ENCODE data around the gene DPY19L1. TPM values are rescaled to one million over a fixed set of nuclear protein-coding genes. Genes with fewer than 3 reads are reported as not detected.

Gene DPY19L1
- total RNA-seq, 4 donors from 2014 or later: 11.7 to 22.9 (median 17.9) TPM

DNA sequence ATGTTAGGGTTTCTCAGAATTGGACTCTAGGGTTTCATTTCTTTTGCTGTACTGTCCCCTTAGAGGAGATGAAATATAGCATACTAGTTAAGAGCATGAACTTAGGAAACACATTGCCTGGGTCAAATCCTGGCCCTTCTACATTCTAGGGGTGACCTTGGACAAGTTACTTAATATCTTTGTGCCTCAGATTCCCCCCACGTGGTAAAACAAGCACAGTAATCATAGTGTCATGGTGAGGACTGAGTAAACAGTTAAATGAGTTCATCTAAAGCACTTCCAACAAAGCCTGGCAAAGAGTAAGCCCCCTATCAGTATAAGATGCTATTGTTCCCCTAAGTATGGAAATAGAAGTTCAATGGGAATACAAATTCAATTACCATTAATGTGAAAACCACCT lies 5.1 kb downstream of the DPY19L1 start:
- TF ChIP-seq, protein P1, sequence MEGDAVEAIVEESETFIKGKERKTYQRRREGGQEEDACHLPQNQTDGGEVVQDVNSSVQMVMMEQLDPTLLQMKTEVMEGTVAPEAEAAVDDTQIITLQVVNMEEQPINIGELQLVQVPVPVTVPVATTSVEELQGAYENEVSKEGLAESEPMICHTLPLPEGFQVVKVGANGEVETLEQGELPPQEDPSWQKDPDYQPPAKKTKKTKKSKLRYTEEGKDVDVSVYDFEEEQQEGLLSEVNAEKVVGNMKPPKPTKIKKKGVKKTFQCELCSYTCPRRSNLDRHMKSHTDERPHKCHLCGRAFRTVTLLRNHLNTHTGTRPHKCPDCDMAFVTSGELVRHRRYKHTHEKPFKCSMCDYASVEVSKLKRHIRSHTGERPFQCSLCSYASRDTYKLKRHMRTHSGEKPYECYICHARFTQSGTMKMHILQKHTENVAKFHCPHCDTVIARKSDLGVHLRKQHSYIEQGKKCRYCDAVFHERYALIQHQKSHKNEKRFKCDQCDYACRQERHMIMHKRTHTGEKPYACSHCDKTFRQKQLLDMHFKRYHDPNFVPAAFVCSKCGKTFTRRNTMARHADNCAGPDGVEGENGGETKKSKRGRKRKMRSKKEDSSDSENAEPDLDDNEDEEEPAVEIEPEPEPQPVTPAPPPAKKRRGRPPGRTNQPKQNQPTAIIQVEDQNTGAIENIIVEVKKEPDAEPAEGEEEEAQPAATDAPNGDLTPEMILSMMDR (IDR thresholded peaks at IDR 0.05; ENCODE audit: low read depth): no peak

DNA sequence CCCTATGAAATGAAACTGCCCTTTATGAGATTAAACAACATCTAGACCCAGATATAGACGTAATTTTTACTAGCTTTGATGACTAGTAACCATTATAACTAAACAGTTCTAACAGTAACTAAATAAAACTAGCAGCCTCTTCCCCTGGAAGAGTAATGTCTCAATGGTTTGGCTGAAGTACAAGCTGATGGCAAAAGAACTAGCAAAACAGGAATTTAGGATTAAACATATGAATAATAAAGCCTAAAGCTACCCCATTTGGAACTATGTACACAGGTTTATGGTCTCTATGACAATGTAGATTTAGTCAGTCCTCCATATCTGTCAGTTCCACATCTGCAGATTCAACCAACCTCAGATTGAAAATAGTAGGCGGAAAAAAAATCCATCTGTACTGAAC lies 6.4 kb downstream of the DPY19L1 start:
- TF ChIP-seq, protein P1 (IDR thresholded peaks at IDR 0.05; ENCODE audit: low read depth): no peak

DNA sequence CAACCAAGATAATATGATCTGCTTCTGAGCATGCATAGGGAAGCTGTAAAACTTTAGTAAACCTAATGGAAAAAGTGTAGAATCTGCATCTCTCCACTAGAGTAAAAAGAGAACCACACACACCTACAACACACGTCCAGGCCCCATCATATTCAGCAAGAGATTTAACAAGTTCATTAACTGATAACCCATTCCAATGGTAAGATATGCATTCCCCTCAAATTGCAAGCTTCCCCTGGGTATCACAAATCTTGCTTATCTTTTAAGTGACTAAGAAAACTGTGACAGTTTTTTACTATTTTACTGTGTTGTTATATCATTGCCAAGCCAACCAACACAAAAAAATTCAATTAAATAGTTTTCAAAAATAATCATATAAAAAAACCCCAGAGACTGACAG lies 8.0 kb downstream of the DPY19L1 start:
- TF ChIP-seq, protein P1 (IDR thresholded peaks at IDR 0.05; ENCODE audit: low read depth): no peak

DNA sequence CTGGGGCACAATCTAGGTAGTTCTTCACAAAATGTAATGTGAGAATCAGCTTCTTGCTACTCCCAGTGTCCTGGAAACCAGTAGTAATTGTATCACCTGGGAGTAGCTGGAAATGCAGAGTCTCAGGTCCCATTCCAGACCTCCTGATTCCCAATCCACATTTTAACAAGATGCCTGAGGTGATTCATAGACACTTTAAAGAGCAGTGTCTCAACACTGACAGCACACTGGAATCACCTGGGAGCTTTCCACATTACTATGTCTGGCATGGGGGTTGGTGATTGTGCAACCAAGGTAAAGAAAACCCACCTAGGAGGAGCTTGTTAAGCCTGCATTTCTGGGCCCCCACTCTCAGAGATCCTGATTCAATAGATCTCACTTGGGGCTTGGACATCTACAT lies 11.1 kb downstream of the DPY19L1 start:
- TF ChIP-seq, protein P1 (IDR thresholded peaks at IDR 0.05; ENCODE audit: low read depth): no peak

DNA sequence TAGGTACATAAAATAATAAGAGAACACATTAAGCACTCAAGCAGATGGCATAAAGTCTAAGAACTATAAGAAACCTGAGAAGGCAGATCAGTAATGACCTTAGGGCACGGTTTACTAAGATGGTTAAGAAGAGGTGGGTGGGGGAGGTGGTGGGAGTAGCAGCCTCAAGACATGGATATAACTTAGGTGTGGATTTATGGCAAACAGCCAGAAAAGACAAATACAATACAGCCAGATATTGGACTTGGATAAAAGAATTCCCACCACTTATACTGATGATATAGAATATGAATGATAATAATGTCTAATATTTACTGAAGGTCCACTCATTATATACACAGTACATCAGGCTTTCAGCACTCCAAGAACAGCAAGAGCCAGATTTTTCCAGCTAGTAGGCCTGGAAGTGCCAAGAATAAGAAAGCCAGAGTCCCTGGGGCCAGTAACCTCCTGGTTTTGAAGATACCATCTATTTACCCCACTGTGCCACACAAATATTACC lies 11.9 kb downstream of the DPY19L1 start:
- TF ChIP-seq, protein P1 (IDR thresholded peaks at IDR 0.05; ENCODE audit: low read depth): no peak

DNA sequence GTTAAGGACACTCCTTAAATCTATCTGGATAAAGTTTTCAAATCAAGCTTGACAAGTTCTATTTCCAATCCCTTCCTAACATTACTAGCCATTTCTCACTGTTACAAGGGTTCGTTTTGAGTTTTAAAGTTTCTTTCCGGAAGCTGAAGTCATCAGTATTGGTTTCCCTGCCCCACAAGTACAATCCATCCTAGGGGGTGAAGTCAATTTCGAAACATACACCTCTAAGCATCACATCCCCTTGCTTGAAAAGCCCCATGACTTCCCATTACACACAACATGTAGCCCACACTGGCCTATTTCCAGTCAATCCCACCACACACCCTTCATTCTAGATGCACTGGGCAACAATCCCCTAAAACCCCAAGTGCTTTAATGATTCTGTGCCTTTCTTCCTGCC lies 13.0 kb downstream of the DPY19L1 start:
- TF ChIP-seq, protein P1 (IDR thresholded peaks at IDR 0.05; ENCODE audit: low read depth): no peak

DNA sequence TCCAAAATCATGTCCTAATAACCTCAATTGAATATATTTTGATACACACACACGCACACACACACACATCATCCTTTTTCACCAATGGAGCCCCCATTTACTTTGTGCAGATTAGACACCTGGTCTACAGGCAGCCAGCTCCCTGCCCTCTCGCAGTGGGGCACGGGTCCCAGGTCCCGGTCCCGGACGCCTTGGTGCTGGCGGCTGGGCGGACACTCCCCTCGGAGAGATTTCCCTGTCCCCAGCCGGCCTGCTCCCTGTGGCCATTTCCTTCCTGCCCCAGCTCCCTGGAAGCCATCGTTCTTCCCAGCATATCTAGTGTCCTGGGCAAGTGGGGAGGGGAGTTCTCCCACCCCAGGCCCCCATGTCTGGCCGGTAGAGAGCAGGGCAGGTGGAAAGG lies 14.6 kb downstream of the DPY19L1 start:
- TF ChIP-seq, protein P1 (IDR thresholded peaks at IDR 0.05; ENCODE audit: low read depth): no peak
